ENCODE results near the gene LGALS9. TPM values are rescaled to one million over a fixed set of nuclear protein-coding genes. Genes with fewer than 3 reads are reported as not detected.
"Not testable (repeated sequence)": the region's sequence is repeated elsewhere in the genome, so short reads cannot be mapped to it uniquely, and the experiment has no call there.

LGALS9 gene
- total and polyA plus RNA-seq, 7 donors: 17.8 to 476 (median 33.2) TPM

GRCh38 chr17:27654654-27655524, 23.9 kb downstream of the LGALS9 start:
- Histone ChIP-seq H3K4me3 (no peak overlapping the region), H3K27ac (no peak overlapping the region), H3K27me3 (no peaks in the 10 kb centered on the region), H3K9me3 (no peaks in the 10 kb centered on the region), H3K4me1 (no peaks in the 10 kb centered on the region), H3K36me3 (no peaks in the 10 kb centered on the region)
- intact Hi-C loops (cut with DNase I): loop anchor here (2.0 to 5.0 kb wide), 4 partner anchors 102 to 418 kb away; no protein-coding TSS in a partner anchor
- peak; percentile 79 for DNase-seq
- no peak for TF ChIP-seq EP300 (IDR thresholded peaks at IDR 0.05)
- no peak for TF ChIP-seq POLR2AphosphoS5 (IDR thresholded peaks at IDR 0.05)
- peak; percentile 36 to 86 (median 76) for TF ChIP-seq CTCF (IDR thresholded peaks at IDR 0.05)
- TF ChIP-seq POLR2A (IDR thresholded peaks at IDR 0.05): no peak
- WGBS, 2 donors: 35 to 47% methylated on average over 34 of the region's 34 CpGs

DNA sequence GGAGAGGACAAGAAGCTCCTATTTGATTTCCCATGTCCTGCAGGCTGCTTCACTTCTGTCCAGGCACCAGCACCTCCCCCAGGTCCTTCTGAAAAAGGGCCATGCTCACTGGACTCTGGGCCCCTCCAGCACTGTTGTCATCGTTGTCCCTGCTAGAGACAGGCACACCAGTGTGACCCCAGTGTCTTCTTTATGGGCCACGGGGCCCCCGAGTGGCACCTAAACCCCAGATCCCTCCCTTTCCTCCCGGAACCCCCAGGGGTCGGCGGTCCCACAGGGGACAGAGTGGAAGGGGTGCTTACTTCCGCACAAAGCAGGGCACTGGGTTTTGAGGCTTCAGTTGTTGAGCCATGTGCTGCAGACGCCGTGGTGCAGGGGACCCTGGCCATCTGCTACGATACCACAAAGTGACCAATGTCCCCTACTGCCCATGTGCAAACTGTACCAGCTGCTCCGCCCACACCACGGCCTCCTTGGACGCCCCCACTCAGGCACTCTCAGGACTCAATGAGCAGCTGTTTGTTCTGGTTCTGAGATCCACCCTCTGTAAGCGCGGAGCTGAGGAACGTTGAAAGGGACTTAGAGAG, 24.6 kb downstream of the LGALS9 start:
- not testable (repeated sequence) for H3K9me3 ChIP-seq, H3K4me3 ChIP-seq, H3K36me3 ChIP-seq, H3K27me3 ChIP-seq, H3K4me1 ChIP-seq, DNase-seq, H3K27ac ChIP-seq
- whole genome bisulfite sequencing, 2 donors: 88 to 89% methylated on average over 16 of the region's 16 CpGs
- intact Hi-C loops (cut with DNase I): loop anchor here (2.0 kb wide), 1 partner anchor 101 kb away; no protein-coding TSS in a partner anchor

- 89 to 90% methylated on average over 8 of the region's 8 CpGs for WGBS, 2 donors
- H3K36me3 ChIP-seq; H3K4me3 ChIP-seq; intact Hi-C loops (cut with DNase I); H3K9me3 ChIP-seq; H3K27ac ChIP-seq; DNase-seq; H3K27me3 ChIP-seq; H3K4me1 ChIP-seq: not testable (repeated sequence)
Measured at GRCh38 chr17:27656620-27657019, 25.6 kb downstream of the LGALS9 start.

DNA sequence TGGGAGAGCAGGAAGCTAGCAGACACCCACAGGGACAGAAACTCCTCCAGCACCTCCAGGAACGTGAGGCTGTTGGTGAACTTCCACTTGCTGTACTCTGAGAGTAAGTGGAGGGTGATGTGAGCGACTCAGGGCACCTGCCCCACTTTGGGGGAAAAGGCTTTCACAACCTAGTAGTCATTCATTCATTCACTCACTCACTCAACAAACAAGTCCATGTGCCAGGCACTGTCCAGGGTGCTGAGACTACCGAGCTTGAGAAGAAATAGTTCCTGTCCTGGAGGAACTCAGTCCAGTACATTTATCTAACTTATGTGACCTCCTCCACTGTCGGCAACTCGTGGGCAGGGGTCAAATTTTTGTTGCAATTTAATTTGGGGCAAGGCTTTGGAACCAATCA, 26.6 kb downstream of the LGALS9 start:
- Histone ChIP-seq H3K4me3 (no peak overlapping the region), H3K9me3 (no peaks in the 10 kb centered on the region), H3K4me1 (no peaks in the 10 kb centered on the region), H3K27me3 (no peaks in the 10 kb centered on the region), H3K36me3 (no peaks in the 10 kb centered on the region), H3K27ac (no peak overlapping the region)
- no peak for DNase-seq
- intact Hi-C loops (cut with DNase I): no loop called here
- WGBS, 2 donors: 58 to 62% methylated on average over 5 of the region's 5 CpGs
- no peak for TF ChIP-seq EP300 (IDR thresholded peaks at IDR 0.05)
- TF ChIP-seq CTCF (IDR thresholded peaks at IDR 0.05): no peak
- TF ChIP-seq POLR2AphosphoS5 (IDR thresholded peaks at IDR 0.05): no peak

DNA sequence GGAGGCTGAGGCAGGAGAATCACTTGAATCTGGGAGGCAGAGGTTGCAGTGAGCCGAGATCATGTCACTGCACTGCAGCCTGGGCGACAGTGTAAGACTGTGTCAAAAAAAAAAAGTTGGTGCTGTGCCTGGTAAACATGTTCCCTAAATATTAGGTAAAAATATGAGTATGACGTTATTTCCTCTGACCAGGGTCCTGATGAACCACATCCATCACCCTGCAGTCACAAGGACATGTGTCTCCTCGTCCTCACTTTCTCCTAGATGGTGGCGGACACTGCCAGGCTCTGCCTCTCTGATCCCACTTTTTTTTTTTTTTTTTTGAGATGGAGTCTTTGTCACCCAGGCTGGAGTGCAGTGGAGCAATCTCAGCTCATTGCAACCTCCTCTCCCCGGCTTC, 28.7 kb downstream of the LGALS9 start:
- Histone ChIP-seq H3K4me3 (no peak overlapping the region), H3K27ac (no peak overlapping the region), H3K9me3 (no peaks in the 10 kb centered on the region), H3K4me1 (no peaks in the 10 kb centered on the region), H3K27me3 (no peaks in the 10 kb centered on the region), H3K36me3 (no peaks in the 10 kb centered on the region)
- 82 to 84% methylated on average over 6 of the region's 6 CpGs for WGBS, 2 donors
- no peak for TF ChIP-seq EP300 (IDR thresholded peaks at IDR 0.05)
- intact Hi-C loops (cut with DNase I): no loop called here
- no peak for DNase-seq

DNA sequence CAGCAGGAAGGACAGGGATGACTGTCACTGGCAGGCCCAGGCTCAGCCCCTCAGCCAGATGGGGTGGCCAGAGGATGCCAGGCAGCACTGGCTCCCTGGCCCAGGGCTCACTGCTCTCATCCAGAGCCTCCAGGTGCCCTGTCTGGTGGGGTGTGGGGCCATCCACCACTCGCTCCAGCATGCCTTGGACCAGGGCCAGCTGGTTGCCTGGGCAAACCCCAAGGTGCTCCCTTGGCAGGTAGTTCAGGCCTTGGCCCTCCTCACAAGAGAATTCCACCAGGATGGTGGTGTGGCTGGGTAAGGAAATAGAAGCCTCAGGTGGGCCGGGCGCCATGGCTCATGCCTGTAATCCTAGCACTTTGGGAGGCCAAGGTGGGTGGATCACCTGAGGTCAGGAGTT, 29.4 kb downstream of the LGALS9 start:
- H3K27ac ChIP-seq: no peak overlapping the region
- no peak for TF ChIP-seq EP300 (IDR thresholded peaks at IDR 0.05)
- TF ChIP-seq POLR2AphosphoS5 (IDR thresholded peaks at IDR 0.05): no peak
- no peak for TF ChIP-seq POLR2A (IDR thresholded peaks at IDR 0.05)
- no peak for TF ChIP-seq CTCF (IDR thresholded peaks at IDR 0.05)
- H3K9me3 ChIP-seq: no peaks in the 10 kb centered on the region
- no peak overlapping the region for H3K4me3 ChIP-seq
- H3K36me3 ChIP-seq: no peaks in the 10 kb centered on the region
- no peaks in the 10 kb centered on the region for H3K4me1 ChIP-seq
- WGBS, 2 donors: 74 to 86% methylated on average over 3 of the region's 3 CpGs
- intact Hi-C loops (cut with DNase I): no loop called here
- DNase-seq: no peak
- H3K27me3 ChIP-seq: no peaks in the 10 kb centered on the region
